ENCODE data around the gene ERBB2.

DNA sequence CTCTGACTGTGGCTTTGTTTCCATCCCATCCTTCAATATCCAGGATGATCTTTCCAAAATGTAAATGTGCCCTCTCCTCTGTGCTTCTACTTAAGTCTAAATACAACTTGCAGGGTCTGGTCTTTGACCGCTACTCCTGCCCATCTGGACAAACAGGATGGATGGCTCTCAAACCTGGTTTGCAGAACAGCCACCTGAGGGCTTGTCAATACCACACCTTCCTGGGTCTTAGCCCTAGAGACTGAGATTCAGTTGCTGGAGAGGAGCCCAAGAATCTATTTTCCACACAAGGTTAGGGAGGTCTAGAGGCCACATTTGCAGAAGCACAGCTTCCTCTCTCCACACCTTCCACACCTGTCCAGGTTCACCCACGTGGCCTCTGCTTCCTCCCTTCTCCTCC is 36.0 kb downstream of the ERBB2 start:
- TF ChIP-seq, protein P1, sequence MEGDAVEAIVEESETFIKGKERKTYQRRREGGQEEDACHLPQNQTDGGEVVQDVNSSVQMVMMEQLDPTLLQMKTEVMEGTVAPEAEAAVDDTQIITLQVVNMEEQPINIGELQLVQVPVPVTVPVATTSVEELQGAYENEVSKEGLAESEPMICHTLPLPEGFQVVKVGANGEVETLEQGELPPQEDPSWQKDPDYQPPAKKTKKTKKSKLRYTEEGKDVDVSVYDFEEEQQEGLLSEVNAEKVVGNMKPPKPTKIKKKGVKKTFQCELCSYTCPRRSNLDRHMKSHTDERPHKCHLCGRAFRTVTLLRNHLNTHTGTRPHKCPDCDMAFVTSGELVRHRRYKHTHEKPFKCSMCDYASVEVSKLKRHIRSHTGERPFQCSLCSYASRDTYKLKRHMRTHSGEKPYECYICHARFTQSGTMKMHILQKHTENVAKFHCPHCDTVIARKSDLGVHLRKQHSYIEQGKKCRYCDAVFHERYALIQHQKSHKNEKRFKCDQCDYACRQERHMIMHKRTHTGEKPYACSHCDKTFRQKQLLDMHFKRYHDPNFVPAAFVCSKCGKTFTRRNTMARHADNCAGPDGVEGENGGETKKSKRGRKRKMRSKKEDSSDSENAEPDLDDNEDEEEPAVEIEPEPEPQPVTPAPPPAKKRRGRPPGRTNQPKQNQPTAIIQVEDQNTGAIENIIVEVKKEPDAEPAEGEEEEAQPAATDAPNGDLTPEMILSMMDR (IDR thresholded peaks at IDR 0.05), result no peak
- no peak for TF ChIP-seq POLR2A (IDR thresholded peaks at IDR 0.05)
